ENCODE data around the gene TNPO2.
A peak's percentile ranks its signal among the peaks of the same experiment; 100 is the strongest.
"Not testable (repeated sequence)": the region's sequence is repeated elsewhere in the genome, so short reads cannot be mapped to it uniquely, and the experiment has no call there.

TNPO2 gene

GRCh38 chr19:12678039-12678438 lies 45.7 kb downstream of the TNPO2 start:
- H3K4me3 ChIP-seq (ENCODE audit: low read depth, low read length) = not testable (repeated sequence)

DNA sequence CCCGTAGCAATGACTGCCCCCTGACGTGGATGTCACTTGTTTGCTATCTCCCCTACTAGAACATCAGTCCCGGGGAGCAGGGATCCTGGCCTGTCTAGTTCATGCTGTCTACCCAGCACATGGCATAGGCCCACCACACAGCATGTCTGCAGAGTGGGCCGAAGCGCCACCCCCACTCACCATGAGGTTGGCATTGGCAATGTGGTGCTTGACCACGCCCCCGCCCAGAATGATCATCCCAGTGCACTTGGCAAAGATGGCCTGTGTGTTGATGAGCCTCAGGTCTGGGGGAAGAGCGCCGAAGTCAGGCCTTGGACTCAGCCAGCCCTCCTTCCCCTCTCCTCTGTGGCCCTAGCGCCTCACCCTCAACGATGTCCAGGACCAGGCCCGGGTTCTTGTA lies 46.8 kb downstream of the TNPO2 start:
- H3K4me3 ChIP-seq (ENCODE audit: low read depth, low read length) = no peak overlapping the region

GRCh38 chr19:12676384-12676792 lies 47.3 kb downstream of the TNPO2 start:
- no peak overlapping the region for H3K4me3 ChIP-seq (ENCODE audit: low read depth, low read length)

- no peak overlapping the region for H3K4me3 ChIP-seq (ENCODE audit: low read depth, low read length)
Observed at GRCh38 chr19:12675940-12676339, 47.8 kb downstream of the TNPO2 start.

DNA sequence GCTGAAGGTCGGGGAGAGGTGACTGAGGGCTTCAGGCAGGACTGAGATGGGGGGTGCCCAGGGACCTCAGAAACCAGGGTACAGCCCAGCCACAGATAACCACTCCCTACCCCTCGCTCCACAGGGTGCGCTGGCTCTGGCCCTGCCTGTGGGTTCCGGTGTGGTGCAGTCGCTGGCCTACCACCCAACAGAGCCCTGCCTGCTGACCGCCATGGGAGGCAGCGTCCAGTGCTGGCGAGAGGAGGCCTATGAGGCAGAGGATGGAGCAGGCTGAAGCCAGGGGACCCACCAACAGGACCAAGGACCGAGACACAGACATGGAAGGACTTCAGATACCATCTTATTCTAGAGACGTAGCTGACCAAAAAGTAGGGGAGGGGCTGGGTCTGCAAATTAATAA lies 48.3 kb downstream of the TNPO2 start:
- H3K4me3 ChIP-seq (ENCODE audit: low read depth, low read length) = no peak overlapping the region

- no peak overlapping the region for H3K4me3 ChIP-seq (ENCODE audit: low read depth, low read length)
Observed at GRCh38 chr19:12672744-12673143, 51.0 kb downstream of the TNPO2 start.

GRCh38 chr19:12670159-12670928 lies 53.4 kb downstream of the TNPO2 start:
- H3K4me3 ChIP-seq (ENCODE audit: low read depth, low read length) = peak overlapping the region; percentile 90

- peak overlapping the region; percentile 90 for H3K4me3 ChIP-seq (ENCODE audit: low read depth, low read length)
Observed at GRCh38 chr19:12669270-12670158, 54.2 kb downstream of the TNPO2 start.

GRCh38 chr19:12668932-12669269 lies 54.8 kb downstream of the TNPO2 start:
- H3K4me3 ChIP-seq (ENCODE audit: low read depth, low read length) = peak overlapping the region; percentile 90

GRCh38 chr19:12668346-12668745 lies 55.4 kb downstream of the TNPO2 start:
- H3K4me3 ChIP-seq (ENCODE audit: low read depth, low read length) = peak overlapping the region; percentile 90

DNA sequence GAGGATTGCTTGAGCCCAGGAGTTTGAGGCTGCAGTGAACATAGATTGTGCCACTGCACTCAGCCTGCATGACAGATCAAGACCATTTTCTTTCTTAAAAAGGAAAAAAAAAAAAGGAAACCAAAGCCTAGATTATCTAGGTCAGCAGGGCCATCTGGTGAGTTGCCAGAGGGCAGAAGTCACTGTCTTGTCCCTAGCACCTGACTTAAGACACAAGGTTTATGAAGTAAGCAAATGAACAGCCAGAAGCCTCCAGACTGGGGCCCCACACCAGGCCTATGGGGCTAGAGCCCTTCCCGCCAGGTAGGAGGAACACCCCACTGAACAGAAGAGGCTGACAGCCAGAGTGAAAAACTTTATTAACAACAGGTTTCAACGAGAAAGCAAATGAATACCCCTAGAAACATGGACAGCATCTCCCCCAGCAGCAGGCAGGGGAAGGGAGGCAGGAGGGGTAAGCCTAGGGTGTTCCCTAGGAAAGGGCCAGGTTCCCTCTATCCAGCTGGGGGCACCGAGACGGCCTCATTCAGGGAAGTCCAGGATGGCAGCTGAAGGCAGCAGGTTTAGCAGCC lies 55.9 kb downstream of the TNPO2 start:
- H3K4me3 ChIP-seq (ENCODE audit: low read depth, low read length) = no peak overlapping the region

DNA sequence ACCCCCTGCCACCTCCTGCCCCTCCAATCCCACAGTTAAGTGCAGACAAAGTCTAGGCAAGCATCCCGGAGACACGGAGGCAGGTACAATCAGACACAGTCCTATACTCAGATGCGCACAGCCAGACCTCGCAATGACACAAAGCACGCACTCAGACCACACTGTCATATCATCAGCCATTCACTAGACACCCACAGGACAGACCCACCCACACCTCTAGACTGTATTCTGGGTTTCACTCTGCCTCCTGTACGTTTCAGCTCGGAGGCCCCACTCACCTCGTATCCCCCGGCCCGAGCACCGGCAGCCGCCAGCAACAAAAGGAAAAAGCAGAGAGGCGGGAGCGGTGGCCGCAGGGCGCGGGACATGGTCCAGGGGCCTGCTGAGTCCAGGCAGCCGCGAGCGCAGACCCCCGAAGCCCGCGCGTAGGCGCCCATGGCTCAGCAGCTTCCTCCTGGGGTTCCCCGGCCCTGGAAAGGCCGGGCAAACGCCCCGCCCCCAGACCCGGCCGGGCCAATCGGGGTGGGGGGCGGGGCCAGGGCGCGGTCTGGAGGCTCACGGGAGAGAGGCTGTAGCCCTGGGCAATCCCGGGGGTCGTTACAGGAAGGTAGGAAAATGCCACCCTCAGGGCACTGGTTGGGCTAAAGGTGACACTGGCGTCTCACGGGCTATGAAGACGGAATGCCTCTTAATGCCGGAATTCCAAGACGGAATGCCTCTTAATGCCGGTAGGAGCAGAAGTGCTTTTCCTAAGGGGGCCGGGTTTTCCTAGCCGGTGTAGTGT lies 57.3 kb downstream of the TNPO2 start, which contains the start of the genes MAN2B1 and WDR83:
MAN2B1 (minus strand) TSS at position 478 of the 784 bp plus-strand sequence; CDS start at position 437, 41 bp downstream.
WDR83 (plus strand) TSS at position 543 of the 784 bp plus-strand sequence. CDS start 2,984 bp downstream, outside the sequence.
- peak within 1 kb of the TSS; percentile 71 for H3K4me3 ChIP-seq (ENCODE audit: low read depth, low read length)

GRCh38 chr19:12665671-12666264 lies 58.0 kb downstream of the TNPO2 start:
- H3K4me3 ChIP-seq (ENCODE audit: low read depth, low read length) = peak overlapping the region; percentile 71

- H3K4me3 ChIP-seq (ENCODE audit: low read depth, low read length) = no peak overlapping the region
Observed at GRCh38 chr19:12665281-12665573, 58.5 kb downstream of the TNPO2 start.

DNA sequence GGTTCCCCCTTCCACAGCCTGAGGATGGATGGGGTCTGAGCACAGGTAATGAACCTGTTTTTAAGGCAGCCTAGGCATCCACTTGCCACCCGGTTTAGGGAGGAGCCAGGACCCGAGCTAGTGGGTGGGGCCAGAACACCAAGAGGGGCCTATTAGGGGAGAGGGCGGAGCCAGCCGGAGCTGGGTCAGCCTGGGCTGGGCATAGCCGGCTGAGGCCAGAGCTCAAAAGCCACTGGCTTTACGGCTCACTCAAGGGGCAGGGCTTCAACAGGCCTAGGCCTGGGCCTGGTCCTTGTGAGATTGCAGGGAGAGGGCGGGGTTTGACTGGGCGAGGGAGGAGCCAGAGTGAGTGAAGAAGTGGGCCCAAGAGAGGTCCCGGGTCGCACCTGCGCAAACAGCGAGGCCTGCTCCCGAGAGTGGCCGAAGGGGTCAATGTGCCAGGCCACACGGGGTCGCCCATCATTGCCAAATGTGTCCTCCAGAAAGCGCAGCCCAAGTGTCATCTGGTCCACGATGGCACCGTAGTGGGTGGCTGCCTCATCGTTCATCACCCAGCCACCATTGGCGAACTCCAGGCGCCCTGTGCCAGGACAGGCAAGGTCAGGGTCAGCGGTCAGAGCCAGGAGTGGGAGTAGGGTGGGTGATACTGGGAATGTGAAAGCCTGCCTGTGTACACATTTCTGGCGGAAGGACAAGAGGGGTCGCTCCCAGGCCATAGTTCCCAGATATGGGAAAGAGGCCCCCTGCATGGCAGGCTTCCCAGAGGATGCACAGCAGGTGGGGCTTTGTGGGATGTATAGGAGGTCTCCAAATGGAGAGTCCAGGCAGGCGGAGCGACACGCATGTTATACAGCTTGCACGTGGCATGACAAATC lies 59.1 kb downstream of the TNPO2 start:
- H3K4me3 ChIP-seq (ENCODE audit: low read depth, low read length) = no peak overlapping the region

DNA sequence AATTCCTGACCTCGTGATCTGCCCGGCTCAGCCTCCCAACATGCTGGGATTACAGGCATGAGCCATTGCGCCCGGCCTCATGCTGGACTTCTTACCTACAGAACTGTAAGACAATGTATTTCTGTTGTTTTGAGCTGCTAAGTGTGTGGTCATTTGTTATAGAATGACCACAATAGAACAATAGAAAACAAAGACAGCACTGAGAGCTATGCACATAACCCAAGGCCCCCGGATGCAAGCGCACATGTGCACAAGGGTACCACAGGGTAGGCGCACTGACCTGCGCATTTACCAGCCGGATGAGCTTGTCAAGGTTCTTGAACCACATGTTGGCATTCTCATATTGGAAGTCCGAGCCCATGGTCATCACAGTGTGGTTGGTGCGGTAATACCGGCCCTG lies 62.8 kb downstream of the TNPO2 start:
- no peak overlapping the region for H3K4me3 ChIP-seq (ENCODE audit: low read depth, low read length)

DNA sequence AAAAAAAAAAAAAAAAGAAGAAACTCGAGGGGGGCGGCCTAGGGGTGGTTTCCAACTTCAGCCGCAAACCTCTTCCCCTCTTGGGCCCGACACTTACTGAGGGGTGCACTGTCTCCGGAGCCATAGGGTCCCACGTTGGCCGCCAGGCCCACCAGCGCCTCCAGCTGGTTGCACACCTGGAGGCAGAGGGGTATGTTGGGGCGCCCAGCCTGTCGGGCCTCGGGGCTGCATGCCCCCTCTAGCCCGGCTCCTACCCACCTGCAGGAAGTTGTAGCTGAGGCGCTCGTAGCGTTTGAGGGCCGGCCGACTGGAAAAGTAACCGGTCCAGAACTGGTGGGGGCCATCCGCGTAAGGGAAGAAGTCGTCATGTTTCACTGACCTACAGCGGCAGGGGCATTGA lies 65.8 kb downstream of the TNPO2 start:
- H3K4me3 ChIP-seq (ENCODE audit: low read depth, low read length) = no peak overlapping the region

GRCh38 chr19:12656899-12657571 lies 66.7 kb downstream of the TNPO2 start:
- H3K4me3 ChIP-seq (ENCODE audit: low read depth, low read length) = no peak overlapping the region

DNA sequence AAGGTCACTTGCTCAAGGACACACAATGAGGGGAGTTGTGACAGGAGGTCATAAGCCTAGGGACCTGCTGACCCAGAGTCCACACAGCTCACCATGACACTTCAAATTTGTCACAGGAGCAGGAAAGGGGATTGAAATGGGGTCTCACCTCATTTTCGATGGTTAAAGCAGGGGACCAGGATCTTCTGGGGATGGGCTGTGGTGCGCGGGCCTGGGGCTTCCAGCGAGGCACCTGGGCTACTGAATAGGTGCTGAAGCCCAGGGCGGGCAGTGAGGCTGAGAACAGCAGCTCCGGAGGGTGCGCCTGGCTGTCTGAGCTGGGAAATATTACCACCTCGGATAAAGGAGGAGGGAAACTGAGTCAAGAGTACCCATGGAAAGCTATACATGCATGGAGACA lies 68.2 kb downstream of the TNPO2 start:
- no peak overlapping the region for H3K4me3 ChIP-seq (ENCODE audit: low read depth, low read length)
